Neural progenitor cell (in vitro differentiated cells): ENCODE measurements around the gene CDK17.

Source experiments
- EZH2 ChIP-seq: fragments of 200-600 bp; sonication (generic); IDR thresholded peaks from 2 replicates; pipeline ENCODE4 v1.6.1; 2017; ENCODE audit warnings: antibody characterized with exemption, mild to moderate bottlenecking, moderate library complexity
- EZH2phosphoT487 ChIP-seq: fragments of 200-600 bp; sonication (generic); IDR thresholded peaks from 2 replicates; pipeline ENCODE4 v1.6.1; 2017; ENCODE audit warnings: antibody characterized with exemption
- TF ChIP-seq, protein P1 (sequence below): fragments of 200-600 bp; sonication (generic); IDR thresholded peaks from 2 replicates; pipeline ENCODE4 v1.5.1; 2017; ENCODE audit warnings: antibody characterized with exemption, mild to moderate bottlenecking

DNA sequence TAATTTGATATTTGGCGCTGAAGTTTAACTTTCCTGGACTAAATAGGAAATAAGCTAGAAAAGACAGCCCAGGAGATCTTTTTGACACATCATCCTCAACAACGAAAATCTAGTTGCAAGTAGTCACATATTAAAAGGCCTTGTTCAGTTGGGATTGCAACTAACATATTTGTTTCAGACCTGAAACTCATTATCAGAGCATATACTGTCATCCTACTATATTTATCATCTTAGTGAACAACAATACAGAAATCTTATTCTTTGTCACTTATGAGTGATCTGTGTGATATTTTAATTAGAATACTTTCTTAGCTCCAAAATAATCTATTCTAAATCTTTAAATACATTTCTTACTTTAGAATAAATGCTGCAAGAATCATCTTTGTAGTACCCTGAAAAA lies 134.0 kb downstream of the CDK17 start:
- TF ChIP-seq EZH2 (no peak), EZH2phosphoT487 (no peak)
- TF ChIP-seq, protein P1, sequence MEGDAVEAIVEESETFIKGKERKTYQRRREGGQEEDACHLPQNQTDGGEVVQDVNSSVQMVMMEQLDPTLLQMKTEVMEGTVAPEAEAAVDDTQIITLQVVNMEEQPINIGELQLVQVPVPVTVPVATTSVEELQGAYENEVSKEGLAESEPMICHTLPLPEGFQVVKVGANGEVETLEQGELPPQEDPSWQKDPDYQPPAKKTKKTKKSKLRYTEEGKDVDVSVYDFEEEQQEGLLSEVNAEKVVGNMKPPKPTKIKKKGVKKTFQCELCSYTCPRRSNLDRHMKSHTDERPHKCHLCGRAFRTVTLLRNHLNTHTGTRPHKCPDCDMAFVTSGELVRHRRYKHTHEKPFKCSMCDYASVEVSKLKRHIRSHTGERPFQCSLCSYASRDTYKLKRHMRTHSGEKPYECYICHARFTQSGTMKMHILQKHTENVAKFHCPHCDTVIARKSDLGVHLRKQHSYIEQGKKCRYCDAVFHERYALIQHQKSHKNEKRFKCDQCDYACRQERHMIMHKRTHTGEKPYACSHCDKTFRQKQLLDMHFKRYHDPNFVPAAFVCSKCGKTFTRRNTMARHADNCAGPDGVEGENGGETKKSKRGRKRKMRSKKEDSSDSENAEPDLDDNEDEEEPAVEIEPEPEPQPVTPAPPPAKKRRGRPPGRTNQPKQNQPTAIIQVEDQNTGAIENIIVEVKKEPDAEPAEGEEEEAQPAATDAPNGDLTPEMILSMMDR: no peak
